A549 (cell line): Measurements from ENCODE around the gene KCNA10. TPM values are rescaled to one million over a fixed set of nuclear protein-coding genes. Genes with fewer than 3 reads are reported as not detected.

Experiments used
- ATAC-seq, 2 experiments: fragments of 200-7000 bp in 1 of 2; fragments of >200 bp in 1 of 2; cut with Nextera tagmentation in 1 of 2; cut with Tn5 transposase in 1 of 2; 3 replicates each; pipeline versions ENCODE4 v1.8.0 to v1.9.1; 2018 to 2020; ENCODE audit warnings: mild to moderate bottlenecking in 1 of 2, moderate library complexity in 1 of 2
- CTCF ChIA-PET: fragments of 300-600 bp; sonication (Branson Sonifier 250); formaldehyde crosslinking; extraction: SDS; loops from one replicate; lab custom pipeline; 2021; ENCODE audit warnings: antibody characterized with exemption, inconsistent platforms; lab: Yijun Ruan, JAX
- POLR2A ChIA-PET: fragments of 350-600 bp; formaldehyde crosslinking; extraction: SDS; loops from one replicate; lab custom pipeline; 2021; ENCODE audit warnings: antibody characterized with exemption, inconsistent platforms; lab: Yijun Ruan, JAX
- DNase-seq, 2 experiments: peaks; one replicate each; pipeline versions ENCODE4 v3.0.0 to v3.0.0-alpha.2; 2011 to 2016; ENCODE audit warnings: low read depth in 1 of 2, low spot score in 1 of 2
- FAIRE-seq: peaks from 2 replicates; lab custom pipeline; 2011; peaks lifted over from hg19 to GRCh38; lab: Jason Lieb, UNC
- H3K27ac ChIP-seq, 2 experiments: fragments of >200 bp; sonication (Bioruptor Twin); formaldehyde crosslinking; 3 replicates each; pipeline ENCODE4 v1.5.1; 2016 to 2017
- H3K4me1 ChIP-seq: fragments of >200 bp; sonication (Bioruptor Twin); formaldehyde crosslinking; 3 replicates; pipeline ENCODE4 v1.6.1; 2016
- H3K4me2 ChIP-seq: fragments of >200 bp; sonication (Bioruptor Twin); formaldehyde crosslinking; 3 replicates; pipeline ENCODE4 v1.6.1; 2016
- H3K4me3 ChIP-seq: fragments of >200 bp; sonication (Bioruptor Twin); formaldehyde crosslinking; 3 replicates; pipeline ENCODE4 v1.5.1; 2016
- H3K9me3 ChIP-seq: fragments of >200 bp; sonication (Bioruptor Twin); formaldehyde crosslinking; 3 replicates; pipeline ENCODE4 v1.6.1; 2016
- BCL3 ChIP-seq: fragments of >200 bp; sonication (Bioruptor Twin); formaldehyde crosslinking; IDR thresholded peaks from 3 replicates; pipeline ENCODE4 v1.6.1; 2016
- CBX8 ChIP-seq: fragments of 200-600 bp; sonication (generic); IDR thresholded peaks from 2 replicates; pipeline ENCODE4 v1.6.1; 2016
- CHD4 ChIP-seq: fragments of 200-600 bp; sonication (generic); IDR thresholded peaks from 2 replicates; pipeline ENCODE4 v1.6.1; 2016; ENCODE audit warnings: antibody characterized with exemption, mild to moderate bottlenecking, borderline replicate concordance
- EHF ChIP-seq: fragments of 250-450 bp; sonication (Bioruptor Pico); IDR thresholded peaks from 2 replicates; pipeline ENCODE4 v1.5.0; 2020; ENCODE audit warnings: mild to moderate bottlenecking
- EHMT2 ChIP-seq: fragments of 200-600 bp; sonication (generic); IDR thresholded peaks from 2 replicates; pipeline ENCODE4 v1.6.1; 2016; ENCODE audit warnings: antibody characterized with exemption, low read depth, mild to moderate bottlenecking, moderate library complexity
- EP300 ChIP-seq, 2 experiments: fragments of >200 bp; sonication (Bioruptor Twin); formaldehyde crosslinking; IDR thresholded peaks; 2 replicates in 1 of 2; 3 replicates in 1 of 2; pipeline ENCODE4 v1.6.1; 2016 to 2017
- FOXS1 ChIP-seq: fragments of 250-450 bp; sonication (Bioruptor Pico); IDR thresholded peaks from 2 replicates; pipeline ENCODE4 v1.5.0; 2020; ENCODE audit warnings: mild to moderate bottlenecking, moderate library complexity
- GATA3 ChIP-seq: IDR thresholded peaks from 2 replicates; pipeline ENCODE4 v1.6.1; 2012; ENCODE audit warnings: borderline replicate concordance
- HOXA7 ChIP-seq: fragments of 250-450 bp; sonication (Bioruptor Pico); IDR thresholded peaks from 2 replicates; pipeline ENCODE4 v1.5.0; 2020; ENCODE audit warnings: mild to moderate bottlenecking, moderate library complexity
- HOXB13 ChIP-seq: fragments of 250-450 bp; sonication (Bioruptor Pico); IDR thresholded peaks from 2 replicates; pipeline ENCODE4 v1.5.0; 2020; ENCODE audit warnings: low read depth, mild to moderate bottlenecking, moderate library complexity
- HOXB5 ChIP-seq: fragments of 250-450 bp; sonication (Bioruptor Pico); IDR thresholded peaks from 2 replicates; pipeline ENCODE4 v1.5.0; 2020; ENCODE audit warnings: mild to moderate bottlenecking, moderate library complexity
- KDM1A ChIP-seq: fragments of 200-600 bp; sonication (generic); IDR thresholded peaks from 2 replicates; pipeline ENCODE4 v1.6.1; 2016; ENCODE audit warnings: low read depth, mild to moderate bottlenecking
- MAX ChIP-seq: IDR thresholded peaks from 2 replicates; pipeline ENCODE4 v1.6.1; 2012
- MAZ ChIP-seq: fragments of 150-350 bp; IDR thresholded peaks from 2 replicates; pipeline ENCODE4 v1.6.1; 2014; ENCODE audit warnings: antibody characterized with exemption, low read depth, low read length, borderline replicate concordance
- MYC ChIP-seq: IDR thresholded peaks from 2 replicates; pipeline ENCODE4 v1.6.1; 2012; ENCODE audit warnings: mild to moderate bottlenecking, inconsistent platforms, low read length, improper control_type of control experiment, borderline replicate concordance
- PHF8 ChIP-seq: fragments of 200-600 bp; sonication (generic); IDR thresholded peaks from 2 replicates; pipeline ENCODE4 v1.6.1; 2016; ENCODE audit warnings: low read depth, mild to moderate bottlenecking, antibody characterized with exemption, moderate library complexity, borderline replicate concordance
- POLR2AphosphoS2 ChIP-seq: conservative IDR thresholded peaks from 2 replicates; pipeline ENCODE4 v1.6.1; 2012; ENCODE audit warnings: low read length, improper control_type of control experiment, inconsistent platforms
- RAD21 ChIP-seq, 2 experiments: fragments of >200 bp in 1 of 2; sonication (Bioruptor Twin) in 1 of 2; formaldehyde crosslinking in 1 of 2; IDR thresholded peaks in 1 of 2; conservative IDR thresholded peaks in 1 of 2; 2 replicates in 1 of 2; 3 replicates in 1 of 2; pipeline ENCODE4 v1.6.1; 2012 to 2018; ENCODE audit warnings: inconsistent platforms in 1 of 2
- RARB ChIP-seq: fragments of 250-450 bp; sonication (Bioruptor Pico); IDR thresholded peaks from 2 replicates; pipeline ENCODE4 v1.8.0; 2021; ENCODE audit warnings: mild to moderate bottlenecking, moderate library complexity
- RCOR1 ChIP-seq: fragments of 150-350 bp; IDR thresholded peaks from 2 replicates; pipeline ENCODE4 v1.6.1; 2014; ENCODE audit warnings: antibody characterized with exemption, low read length, low read depth
- REST ChIP-seq: fragments of 200-600 bp; sonication (generic); IDR thresholded peaks from 2 replicates; pipeline ENCODE4 v1.6.1; 2016; ENCODE audit warnings: antibody characterized with exemption, mild to moderate bottlenecking, moderate library complexity
- RFX5 ChIP-seq: fragments of 450-650 bp; IDR thresholded peaks from 2 replicates; pipeline ENCODE4 v1.7.1; 2014; ENCODE audit warnings: antibody characterized with exemption, mild to moderate bottlenecking, moderate library complexity
- SMC3 ChIP-seq: fragments of >200 bp; sonication (Bioruptor Twin); formaldehyde crosslinking; IDR thresholded peaks from 3 replicates; pipeline ENCODE4 v1.6.1; 2018; ENCODE audit warnings: inconsistent platforms
- ZFP36 ChIP-seq: fragments of 450-650 bp; IDR thresholded peaks from 2 replicates; pipeline ENCODE4 v1.6.1; 2014; ENCODE audit warnings: borderline replicate concordance; ENCODE audit not compliant: partially characterized antibody
- ZNF302 ChIP-seq: fragments of 250-450 bp; sonication (Bioruptor Pico); IDR thresholded peaks from 2 replicates; pipeline ENCODE4 v1.9.0; 2021; ENCODE audit warnings: inconsistent platforms, mild to moderate bottlenecking, moderate library complexity
- WGBS: methylation state at CpG from one replicate; pipeline ENCODE4 v1.1.6; 2017; ENCODE audit errors: missing lambda C conversion rate; 5-methylcytosine and 5-hydroxymethylcytosine counted together
- polyA plus RNA-seq, 4 experiments: library from polyadenylated mRNA; depleted of rRNA in 3 of 4; stranded (reverse); fragments of >200 nt; fragmentation: RNase III in 1 of 4; extraction: RNeasy Plus Mini Kit Qiagen cat#74134 plus additional on column Dnase treatment in 1 of 4; gene quantifications; 2 replicates in 3 of 4; 3 replicates in 1 of 4; pipeline ENCODE4 v1.2.3, GENCODE V29; 2011 to 2017
- TF ChIP-seq, protein P1 (sequence below): IDR thresholded peaks from 2 replicates; pipeline ENCODE4 v1.6.1; 2012
- TF ChIP-seq, protein P2 (sequence below): fragments of >200 bp; sonication (Bioruptor Twin); formaldehyde crosslinking; IDR thresholded peaks from 2 replicates; pipeline ENCODE4 v1.6.1; 2016

KCNA10 gene
- polyA plus RNA-seq, 2 of the 4 experiments (the other 2 are of a cell fraction), result not detected

GRCh38 chr1:110506541-110506940 lies 12.4 kb downstream of the KCNA10 start:
- 60% methylated on average over 4 of the region's 4 CpGs for WGBS
- ATAC-seq, result no peak
- Histone ChIP-seq H3K4me1 (no peaks in the 10 kb centered on the region), H3K4me2 (no peak overlapping the region), H3K4me3 (no peak overlapping the region), H3K9me3 (no peaks in the 10 kb centered on the region), H3K27ac (no peak overlapping the region)
- ChIA-PET CTCF (no interaction called here), POLR2A (no interaction called here)
- TF ChIP-seq MAX (no peak), POLR2AphosphoS2 (no peak), PHF8 (no peak), ZFP36 (no peak), REST (no peak), MAZ (no peak), ZNF302 (CRISPR knock-in tag) (no peak), RFX5 (no peak), SMC3 (no peak), EHMT2 (no peak), GATA3 (no peak), HOXA7 (CRISPR knock-in tag) (no peak), RCOR1 (no peak)
- TF ChIP-seq, protein P1, sequence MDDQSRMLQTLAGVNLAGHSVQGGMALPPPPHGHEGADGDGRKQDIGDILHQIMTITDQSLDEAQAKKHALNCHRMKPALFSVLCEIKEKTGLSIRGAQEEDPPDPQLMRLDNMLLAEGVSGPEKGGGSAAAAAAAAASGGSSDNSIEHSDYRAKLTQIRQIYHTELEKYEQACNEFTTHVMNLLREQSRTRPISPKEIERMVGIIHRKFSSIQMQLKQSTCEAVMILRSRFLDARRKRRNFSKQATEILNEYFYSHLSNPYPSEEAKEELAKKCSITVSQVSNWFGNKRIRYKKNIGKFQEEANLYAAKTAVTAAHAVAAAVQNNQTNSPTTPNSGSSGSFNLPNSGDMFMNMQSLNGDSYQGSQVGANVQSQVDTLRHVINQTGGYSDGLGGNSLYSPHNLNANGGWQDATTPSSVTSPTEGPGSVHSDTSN, result no peak
- TF ChIP-seq, protein P2, sequence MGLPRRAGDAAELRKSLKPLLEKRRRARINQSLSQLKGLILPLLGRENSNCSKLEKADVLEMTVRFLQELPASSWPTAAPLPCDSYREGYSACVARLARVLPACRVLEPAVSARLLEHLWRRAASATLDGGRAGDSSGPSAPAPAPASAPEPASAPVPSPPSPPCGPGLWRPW, result no peak
- no peak for DNase-seq
- no peak for FAIRE-seq

GRCh38 chr1:110505596-110505995 lies 13.4 kb downstream of the KCNA10 start:
- WGBS, result 11% methylated on average over 3 of the region's 3 CpGs
- TF ChIP-seq CHD4 (no peak), EHF (no peak), RAD21 (conservative IDR thresholded peaks at IDR 0.05 in 1 of 2, IDR thresholded peaks at IDR 0.05 in 1 of 2) (no peak), FOXS1 (CRISPR knock-in tag) (no peak), EP300 (IDR thresholded peaks at IDR 0.05) (no peak), ZNF302 (CRISPR knock-in tag) (no peak), HOXA7 (CRISPR knock-in tag) (no peak), RARB (CRISPR knock-in tag) (no peak), KDM1A (no peak), SMC3 (no peak), REST (no peak), HOXB13 (CRISPR knock-in tag) (no peak), RFX5 (no peak), POLR2AphosphoS2 (no peak), BCL3 (no peak), EHMT2 (no peak), CBX8 (no peak), HOXB5 (CRISPR knock-in tag) (no peak), MYC (no peak)
- TF ChIP-seq, protein P2, result no peak
- ATAC-seq, result no peak
- no peak for DNase-seq
- H3K9me3 ChIP-seq, result no peaks in the 10 kb centered on the region
- no peak overlapping the region for H3K27ac ChIP-seq
- H3K4me3 ChIP-seq, result no peak overlapping the region
- ChIA-PET CTCF (interaction anchor here (1.1 to 1.7 kb wide), 2 partner anchors 9 to 93 kb away, joined by 4 to 7 read pairs; no protein-coding TSS in a partner anchor), POLR2A (no interaction called here)
- no peak overlapping the region for H3K4me2 ChIP-seq
- no peaks in the 10 kb centered on the region for H3K4me1 ChIP-seq
- no peak for FAIRE-seq
